T47D (cell line): ENCODE measurements around the gene TACR2.

Source experiments
- DNase-seq, 2 experiments: peaks; one replicate each; pipeline versions ENCODE4 v3.0.0 to v3.0.0-alpha.2; 2011 to 2012; ENCODE audit warnings: low read depth in 1 of 2, low spot score in 1 of 2
- JUND ChIP-seq: IDR thresholded peaks from 2 replicates; pipeline ENCODE4 v1.6.1; 2012; ENCODE audit warnings: low read depth
- in situ Hi-C: cut with HindIII; loops from 2 replicates; pipeline ENCODE4 v1.10.0; 2016; ENCODE audit warnings: low sequenced_read_pairs, low pct_unique_long_range_greater_than_20kb

Gene TACR2

DNA sequence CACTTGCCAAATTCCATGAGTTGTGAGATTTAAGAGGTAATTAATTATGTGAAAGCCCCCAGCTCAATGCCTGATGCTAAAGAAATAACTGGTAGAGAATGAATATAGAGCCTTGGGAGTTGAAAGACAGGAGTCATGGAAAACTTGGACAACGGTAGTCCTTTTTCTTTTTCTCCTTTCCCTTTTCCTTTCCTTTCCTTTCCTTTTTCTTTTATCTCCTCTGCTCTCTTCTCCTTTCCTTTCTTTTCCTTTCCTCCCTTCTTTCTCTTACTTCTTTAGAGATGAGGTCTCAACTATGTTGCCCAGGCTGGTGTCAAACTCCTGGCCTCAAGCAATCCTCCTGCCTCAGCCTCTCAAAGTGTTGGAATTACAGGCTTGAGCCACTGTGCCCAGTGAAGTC, 26.6 kb upstream of the TACR2 start:
- in situ Hi-C loops: no loop called here
- no peak for DNase-seq
- no peak for TF ChIP-seq JUND

DNA sequence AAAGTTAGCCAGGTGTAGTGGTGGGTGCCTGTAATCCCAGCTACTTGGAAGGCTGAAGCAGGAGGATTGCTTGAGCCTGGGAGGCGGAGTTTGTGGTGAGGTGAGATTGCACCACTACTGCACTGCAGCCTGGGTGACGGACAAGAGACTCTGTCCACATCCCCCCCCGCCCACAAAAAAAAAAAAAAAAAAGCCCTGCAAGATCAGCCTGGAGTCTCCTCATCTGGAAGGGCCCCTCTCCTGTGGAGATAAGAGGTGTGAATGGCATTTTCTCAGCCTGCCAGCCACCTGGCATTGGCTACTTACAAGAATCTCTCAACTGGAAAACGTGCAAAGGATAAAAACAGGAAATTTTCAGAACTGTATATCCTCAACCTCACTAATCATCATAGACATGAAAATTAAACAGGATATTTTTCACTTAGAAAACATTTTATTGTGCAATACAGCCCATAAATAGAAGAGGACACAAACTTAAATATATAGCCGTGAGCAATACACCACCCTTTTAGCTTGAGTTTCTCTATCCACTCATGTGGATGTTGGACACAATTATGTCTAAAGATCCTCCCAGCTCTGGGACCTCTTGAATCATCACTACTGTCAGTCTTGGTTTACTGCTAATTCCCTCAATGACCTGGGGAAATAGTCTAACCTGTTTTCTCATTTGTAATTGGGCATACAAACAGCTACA, 23.2 kb upstream of the TACR2 start:
- in situ Hi-C loops: no loop called here
- TF ChIP-seq JUND: no peak
- DNase-seq: peak in 1 of 2 experiments; percentile 72

DNA sequence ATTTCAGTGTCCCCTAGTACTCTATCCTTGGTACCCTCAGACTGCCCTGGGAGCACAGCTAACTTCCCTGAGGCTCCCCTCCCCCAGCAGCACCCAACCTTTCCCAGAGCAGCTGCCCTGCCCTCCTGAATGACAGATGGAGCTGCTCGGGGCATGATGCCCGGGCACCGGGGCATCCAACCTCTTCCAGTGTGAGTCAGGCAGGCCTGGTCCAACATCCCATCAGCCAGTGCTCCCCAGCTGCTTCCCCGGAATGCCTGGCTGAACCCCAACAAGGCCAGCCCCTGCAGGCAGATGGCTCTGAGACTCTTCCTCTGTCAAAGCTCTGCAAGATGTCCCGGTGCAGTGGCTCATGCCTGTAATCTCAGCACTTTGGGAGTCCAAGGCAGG, 22.6 kb upstream of the TACR2 start:
- DNase-seq: peak in 1 of 2 experiments; percentile 87
- in situ Hi-C loops: no loop called here
- no peak for TF ChIP-seq JUND

DNA sequence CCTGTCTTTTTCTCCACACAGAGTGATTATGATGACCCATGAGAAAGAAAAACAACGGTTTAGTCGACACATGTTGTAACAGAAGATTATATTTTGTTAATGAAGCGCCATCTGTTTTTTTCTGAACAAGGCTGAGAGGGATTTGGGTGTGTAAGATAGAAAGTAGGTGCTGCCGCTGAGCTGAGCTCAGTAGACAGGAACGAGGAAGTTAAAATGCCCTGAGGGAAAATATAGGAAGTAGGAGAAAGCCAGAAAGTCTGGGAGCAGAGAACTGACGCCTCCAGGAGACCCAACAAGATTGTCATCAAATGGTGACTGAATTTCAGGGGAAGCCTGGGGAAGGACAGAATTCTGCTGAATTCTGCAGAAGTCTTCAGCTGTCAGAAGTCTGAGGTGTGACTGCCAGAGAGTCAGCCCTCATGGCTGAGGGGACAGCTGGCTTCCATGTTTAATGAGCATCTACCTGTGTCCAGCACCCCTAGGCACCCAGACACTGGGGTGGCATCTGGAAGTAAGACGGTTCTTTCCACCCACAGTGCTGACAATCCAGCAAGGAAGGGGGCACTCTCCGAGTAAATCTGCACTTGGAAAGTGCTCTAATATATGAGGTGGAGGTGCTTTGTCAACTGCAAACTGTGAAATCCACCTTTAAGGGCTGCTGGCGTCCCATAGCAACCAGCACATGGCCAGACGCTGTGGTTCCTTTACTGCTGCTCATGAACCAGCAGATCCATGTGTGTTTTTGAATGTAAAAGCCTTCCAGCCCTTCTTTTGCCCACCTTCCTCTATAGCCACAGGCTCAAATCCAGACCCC, 22.0 kb upstream of the TACR2 start:
- TF ChIP-seq JUND: peak; percentile 70
- in situ Hi-C loops: no loop called here
- DNase-seq: peak in 1 of 2 experiments; percentile 89

DNA sequence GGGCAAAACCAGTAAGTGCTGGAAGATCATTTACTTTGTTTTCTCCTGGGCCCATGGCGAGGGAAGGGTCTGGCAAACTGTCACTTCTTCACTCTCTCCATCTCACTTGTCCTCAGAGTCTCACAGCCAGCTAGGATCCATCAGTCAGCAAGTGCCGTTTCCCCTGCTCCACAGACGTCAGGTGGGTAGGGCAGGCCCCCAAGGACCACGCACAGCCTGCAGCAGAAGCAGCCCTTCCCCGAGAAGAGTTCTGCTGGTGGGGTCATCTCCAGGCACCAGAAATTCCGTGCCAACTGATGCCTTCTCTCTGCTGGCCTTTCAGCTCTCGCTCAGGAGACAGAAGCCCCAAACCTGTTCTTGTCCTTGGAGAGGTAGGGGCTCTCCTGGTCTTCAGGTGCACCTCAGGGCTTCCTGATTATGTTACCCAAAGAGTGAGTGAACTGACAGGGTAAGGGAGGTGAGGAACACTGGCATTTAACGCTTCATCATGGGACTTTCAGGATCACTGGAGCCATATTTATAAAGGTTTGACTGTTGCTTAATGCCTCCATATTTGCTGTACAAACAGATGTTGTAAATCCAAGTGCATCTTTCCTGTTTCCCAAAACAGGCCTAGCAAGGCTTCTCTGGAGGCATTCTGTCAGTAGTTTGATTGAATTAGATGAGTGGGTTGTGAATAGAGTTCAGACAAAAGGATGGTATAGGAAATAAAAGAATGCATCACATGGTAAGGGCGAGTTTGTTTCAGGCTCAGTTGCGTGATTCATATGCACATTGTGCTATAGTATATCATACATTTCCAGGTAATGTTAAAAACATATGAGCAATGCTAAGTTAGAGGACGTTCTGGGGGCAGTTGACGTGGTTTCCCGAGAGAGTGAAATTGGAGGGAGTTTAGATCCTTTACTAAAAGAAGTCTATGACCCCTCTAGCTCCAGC, 20.9 kb upstream of the TACR2 start:
- DNase-seq: peak in 1 of 2 experiments; percentile 62
- TF ChIP-seq JUND: no peak
- in situ Hi-C loops: no loop called here

DNA sequence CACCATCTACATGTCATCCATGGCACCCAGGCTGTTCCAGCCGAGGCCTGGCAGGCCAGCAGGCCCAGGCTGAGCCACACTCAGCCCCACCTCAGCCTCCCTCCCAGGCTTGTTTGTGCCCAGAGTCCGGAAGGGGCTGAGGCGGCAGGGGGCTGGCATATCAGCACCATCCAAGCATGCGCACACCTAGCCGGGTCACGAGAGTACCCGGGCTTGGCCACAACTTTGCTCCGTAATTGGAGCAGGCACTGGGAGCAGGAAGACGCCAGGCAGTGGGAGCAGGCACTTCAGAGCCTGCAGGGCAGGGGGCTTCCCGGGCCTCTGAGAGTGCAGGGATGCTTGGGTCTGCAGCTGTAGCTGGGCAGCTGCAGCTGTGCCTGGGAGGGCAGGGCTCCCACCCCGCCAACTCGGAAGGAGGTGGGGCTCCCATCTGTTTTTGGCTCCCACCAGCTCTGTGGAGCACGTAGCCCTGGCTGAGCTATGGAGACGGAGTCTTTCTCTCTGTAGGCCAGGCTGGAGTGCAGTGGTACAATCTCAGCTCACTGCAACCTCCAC, 19.3 kb upstream of the TACR2 start:
- no peak for DNase-seq
- in situ Hi-C loops: no loop called here
- TF ChIP-seq JUND: no peak

DNA sequence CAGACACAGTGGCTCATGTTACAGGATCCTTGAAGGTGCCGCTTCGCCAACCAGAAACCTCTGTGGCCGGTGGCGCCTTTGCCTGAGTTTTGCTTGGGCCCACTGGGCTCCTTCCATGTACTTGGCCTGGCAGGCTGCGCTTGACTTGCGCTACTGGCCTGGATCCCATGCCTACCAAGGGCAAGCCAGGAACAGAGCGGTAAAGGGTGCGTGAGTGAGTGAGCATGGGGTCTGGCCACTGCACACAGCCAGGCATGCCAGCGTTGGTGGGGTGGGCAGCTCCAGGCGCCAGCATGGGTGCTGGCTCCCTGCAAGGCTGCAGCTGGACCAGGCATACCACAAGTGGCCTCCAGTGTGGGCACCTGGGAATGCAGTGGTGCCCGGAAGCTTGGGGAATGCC, 18.2 kb upstream of the TACR2 start:
- DNase-seq: no peak
- TF ChIP-seq JUND: no peak
- in situ Hi-C loops: no loop called here

DNA sequence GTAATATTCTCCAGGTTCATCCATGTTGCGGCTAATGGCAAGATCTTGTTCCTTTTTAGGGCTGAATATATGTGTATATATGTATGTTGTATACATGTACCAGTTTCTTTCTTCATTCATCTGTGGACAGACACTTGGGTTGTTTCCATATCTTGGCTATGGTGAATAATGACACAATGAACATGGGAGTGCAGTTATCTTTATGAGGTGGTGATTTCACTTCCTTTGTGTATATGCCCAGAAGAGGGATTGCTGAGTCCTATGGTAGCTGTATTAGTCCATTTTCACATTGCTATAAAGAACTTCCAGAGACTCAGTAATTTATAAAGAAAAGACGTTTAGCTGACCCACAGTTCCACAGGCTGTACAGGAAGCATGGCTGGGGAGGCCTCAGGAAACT, 17.5 kb upstream of the TACR2 start:
- in situ Hi-C loops: no loop called here
- DNase-seq: no peak
- TF ChIP-seq JUND: no peak

DNA sequence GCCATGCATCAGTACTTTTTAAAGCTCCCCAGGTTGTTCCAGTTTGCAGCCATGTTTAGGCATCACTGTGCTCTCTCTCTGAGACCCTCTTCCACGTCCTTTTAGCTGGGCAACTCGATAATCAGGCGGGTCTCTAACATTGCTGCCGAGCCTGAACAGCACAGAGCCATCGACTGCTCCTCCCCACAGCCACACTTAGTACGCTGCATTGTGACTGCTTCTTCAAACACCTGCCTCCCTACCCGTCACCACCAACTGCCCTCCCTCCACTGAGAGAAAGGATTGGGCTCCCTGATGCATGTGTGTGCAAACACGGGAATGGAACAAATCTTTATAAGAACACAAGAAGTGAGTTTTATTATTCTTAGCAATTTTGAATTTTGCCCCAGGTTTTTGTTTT, 11.4 kb upstream of the TACR2 start:
- DNase-seq: no peak
- TF ChIP-seq JUND: no peak
- in situ Hi-C loops: no loop called here

DNA sequence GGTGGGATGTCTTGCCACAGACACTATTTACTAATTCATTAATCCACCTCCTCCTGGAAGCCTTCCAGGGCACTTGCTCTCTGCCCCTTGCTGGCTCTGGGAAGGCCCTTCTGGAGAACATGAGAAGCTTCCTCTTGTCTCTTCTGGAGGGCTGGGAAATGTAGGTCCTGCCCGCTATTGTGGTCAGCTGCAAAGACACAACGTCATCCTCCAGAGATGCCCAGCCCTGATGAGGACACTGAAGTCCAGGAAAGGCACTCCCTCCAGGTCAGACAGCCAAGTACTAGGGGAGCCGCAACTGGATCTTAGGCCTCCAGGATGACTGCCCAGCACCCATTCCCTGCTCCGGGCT, 9.6 kb upstream of the TACR2 start:
- in situ Hi-C loops: no loop called here
- no peak for TF ChIP-seq JUND
- no peak for DNase-seq

DNA sequence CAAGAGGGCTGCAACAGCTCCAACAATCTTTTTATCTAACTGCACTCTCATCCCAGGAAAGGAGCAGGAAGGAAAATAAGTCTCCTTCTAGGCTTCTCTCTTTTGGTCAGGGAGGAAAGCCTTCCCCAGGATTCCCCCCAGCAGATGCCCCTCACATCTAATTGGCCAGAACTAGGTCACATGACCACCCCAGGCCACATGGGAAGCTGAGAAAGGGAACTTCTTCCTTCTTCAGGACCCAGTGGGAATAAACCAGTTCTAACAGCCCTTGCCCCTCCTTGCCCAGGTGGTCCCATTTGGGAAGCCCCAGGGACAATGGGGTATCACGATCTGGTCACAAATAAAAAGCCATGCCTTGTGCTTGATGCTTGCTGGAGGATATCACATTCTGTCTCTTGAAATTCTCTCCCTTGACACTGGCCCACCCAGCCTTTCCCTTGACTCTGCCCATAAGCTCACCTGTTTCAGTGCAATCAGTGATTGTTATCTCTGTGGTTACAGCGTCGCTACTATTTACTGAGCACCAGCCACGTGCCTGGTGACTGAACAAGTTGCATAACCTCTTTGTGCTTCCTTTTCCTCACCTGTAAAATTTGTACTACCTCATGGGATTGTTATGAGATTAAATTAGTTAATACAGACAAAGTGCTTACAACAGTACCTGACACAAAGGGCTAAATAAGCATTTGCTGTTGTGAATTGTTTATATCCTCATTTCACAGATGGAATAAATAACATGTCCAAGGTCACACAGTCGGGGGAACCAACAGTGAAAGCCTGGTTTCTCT, 9.0 kb upstream of the TACR2 start:
- no peak for TF ChIP-seq JUND
- in situ Hi-C loops: no loop called here
- peak in 1 of 2 experiments; percentile 62 for DNase-seq

DNA sequence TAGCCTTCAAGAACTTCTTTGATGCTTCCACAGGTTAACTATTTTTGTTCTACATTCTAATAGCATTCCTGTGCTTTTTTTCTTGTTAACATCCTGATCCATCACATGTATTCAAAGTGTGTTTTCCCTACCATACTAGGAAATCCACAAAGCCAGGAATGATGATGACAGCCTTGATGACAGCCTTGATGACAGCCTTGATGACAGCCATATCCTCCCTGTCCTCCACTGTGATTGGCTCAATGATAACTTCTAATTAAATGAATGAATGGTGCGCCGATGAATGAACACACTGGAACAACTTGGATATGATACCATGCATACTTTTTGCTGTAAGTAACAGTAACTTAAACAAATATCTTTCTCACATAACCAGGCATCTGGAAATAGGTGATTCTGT, 8.3 kb upstream of the TACR2 start:
- no peak for TF ChIP-seq JUND
- no peak for DNase-seq
- in situ Hi-C loops: no loop called here
